PFSK-1 (cell line): ENCODE data around the gene TPSB2.

Experiments
- FOXP2 ChIP-seq: optimal IDR thresholded peaks from 2 replicates; pipeline ENCODE3; 2011; ENCODE audit warnings: borderline replicate concordance, control low read depth, inconsistent platforms; ENCODE audit not compliant: insufficient read depth; ENCODE audit errors: extremely low read length, extremely low read depth
- REST ChIP-seq, 2 experiments: IDR thresholded peaks; 2 replicates each; pipeline versions ENCODE4 v1.6.1 to v1.8.0; 2011 to 2012; ENCODE audit warnings: low read depth in 2 of 2, low read length in 2 of 2, control low read depth in 1 of 2, inconsistent platforms in 1 of 2, mild to moderate bottlenecking in 1 of 2, moderate library complexity in 1 of 2; ENCODE audit not compliant: insufficient read depth in 1 of 2

GRCh38 chr16:1258906-1259759 lies 29.1 kb upstream of the TPSB2 start:
- TF ChIP-seq REST (IDR thresholded peaks at IDR 0.05; ENCODE audit: insufficient read depth in 1 of 2, low read depth in 2 of 2, low read length in 2 of 2), result no peak
- no peak for TF ChIP-seq FOXP2
